Lower leg skin (tissue), 4 donors: Measurements from ENCODE around the gene XG. TPM values are rescaled to one million over a fixed set of nuclear protein-coding genes. Genes with fewer than 3 reads are reported as not detected.
A peak's percentile ranks its signal among the peaks of the same experiment; 100 is the strongest.
"Not testable (repeated sequence)": the region's sequence is repeated elsewhere in the genome, so short reads cannot be mapped to it uniquely, and the experiment has no call there.

ENCODE experiments used
- DNase-seq, 2 donors: peaks; one replicate each; pipeline ENCODE4 v3.0.0-alpha.2; 2019; ENCODE audit warnings: low spot score in 2 of 2
- H3K4me3 ChIP-seq: fragments of 200-600 bp; sonication (generic); 2 replicates; pipeline ENCODE4 v1.5.1; 2017; ENCODE audit warnings: mild to moderate bottlenecking, low read depth; ENCODE audit not compliant: poor library complexity, severe bottlenecking
- CTCF ChIP-seq, 3 donors: fragments of 450-650 bp; IDR thresholded peaks; one replicate each; pipeline ENCODE4 v1.5.1; 2016; ENCODE audit warnings: antibody characterized with exemption in 3 of 3, mild to moderate bottlenecking in 3 of 3, moderate library complexity in 2 of 3
- POLR2A ChIP-seq, 2 donors: fragments of 450-650 bp; IDR thresholded peaks; one replicate each; pipeline ENCODE4 v1.6.1; 2016 to 2017; ENCODE audit warnings: antibody characterized with exemption in 2 of 2, mild to moderate bottlenecking in 1 of 2, moderate library complexity in 1 of 2
- WGBS, 2 donors: methylation state at CpG; one replicate each; pipeline ENCODE4 v1.1.5; 2018; 5-methylcytosine and 5-hydroxymethylcytosine counted together
- intact Hi-C: fragments of 100-400 bp; cut with DNase I; formaldehyde crosslinking; loops from one replicate; pipeline ENCODE4 v1.15.0; 2023; ENCODE audit warnings: low total_unique reads
- total RNA-seq, 4 donors: library from RNA; depleted of rRNA; stranded (reverse); fragments of >200 nt; gene quantifications; one replicate each; pipeline ENCODE4 v1.1.0, GENCODE V29; 2016

XG gene
- total RNA-seq, 4 donors from 2014 or later: 40.7 to 113 (median 67.6) TPM

GRCh38 chrX:2735270-2735669, 16.6 kb upstream of the XG start:
- WGBS, 2 donors: 95 to 97% methylated on average over 4 of the region's 4 CpGs
- no peak overlapping the region for H3K4me3 ChIP-seq
- TF ChIP-seq CTCF (IDR thresholded peaks at IDR 0.05) (no peak), POLR2A (IDR thresholded peaks at IDR 0.05) (no peak)
- peak in 1 of 2 donors; percentile 9 for DNase-seq
- intact Hi-C loops: no loop called here

- DNase-seq: no peak
- intact Hi-C loops: no loop called here
- H3K4me3 ChIP-seq: no peak overlapping the region
- 91 to 92% methylated on average over 11 of the region's 11 CpGs for WGBS, 2 donors
- TF ChIP-seq POLR2A (IDR thresholded peaks at IDR 0.05) (no peak), CTCF (IDR thresholded peaks at IDR 0.05) (no peak)
Measured at GRCh38 chrX:2740672-2741071, 11.2 kb upstream of the XG start.

- TF ChIP-seq POLR2A (IDR thresholded peaks at IDR 0.05) (no peak), CTCF (IDR thresholded peaks at IDR 0.05) (no peak)
- intact Hi-C loops: no loop called here
- 94 to 99% methylated on average over 3 of the region's 3 CpGs for WGBS, 2 donors
Measured at GRCh38 chrX:2741386-2741785, 10.5 kb upstream of the XG start.

GRCh38 chrX:2746250-2746649, 5.6 kb upstream of the XG start:
- 54 to 68% methylated on average over 6 of the region's 6 CpGs for WGBS, 2 donors
- DNase-seq, H3K4me3 ChIP-seq, intact Hi-C loops: not testable (repeated sequence)

More at GRCh38 chrX:2741386-2741785, 10.5 kb upstream of the XG start:
- no peak for DNase-seq
- H3K4me3 ChIP-seq: no peak overlapping the region

GRCh38 chrX:2748171-2748814, 3.5 kb upstream of the XG start:
- H3K4me3 ChIP-seq: no peak overlapping the region
- no peak for DNase-seq
- TF ChIP-seq POLR2A (IDR thresholded peaks at IDR 0.05) (no peak), CTCF (IDR thresholded peaks at IDR 0.05) (no peak)
- intact Hi-C loops: no loop called here
- WGBS, 2 donors: 32 to 42% methylated on average over 8 of the region's 8 CpGs

GRCh38 chrX:2748815-2749188, 3.0 kb upstream of the XG start:
- H3K4me3 ChIP-seq: no peak overlapping the region
- intact Hi-C loops: no loop called here
- TF ChIP-seq CTCF (IDR thresholded peaks at IDR 0.05): no peak
- no peak for TF ChIP-seq POLR2A (IDR thresholded peaks at IDR 0.05)
- 14 to 21% methylated on average over 1 of the region's 1 CpG for WGBS, 2 donors
- DNase-seq: no peak
